ENCODE measurements around the gene PTGES. TPM values are rescaled to one million over a fixed set of nuclear protein-coding genes. Genes with fewer than 3 reads are reported as not detected.
"Not testable (repeated sequence)": the region's sequence is repeated elsewhere in the genome, so short reads cannot be mapped to it uniquely, and the experiment has no call there.

Gene PTGES
- 0.09 TPM in 1 of 2 replicates, not detected in the other for total RNA-seq

- intact Hi-C loops (cut with micrococcal nuclease): no loop called here
Measured at GRCh38 chr9:129752900-129753729, at the start of gene PTGES. PTGES (minus strand) TSS chr9:129753042; CDS start chr9:129753012, 30 bp downstream.

- intact Hi-C loops (cut with micrococcal nuclease): loop anchor here (5.0 kb wide), 1 partner anchor 159 kb away; the partner anchor contains the start of gene ASB6
Measured at GRCh38 chr9:129801504-129801903, 48.7 kb upstream of the PTGES start.

- intact Hi-C loops (cut with micrococcal nuclease): no loop called here
Measured at GRCh38 chr9:129798973-129799372, 46.1 kb upstream of the PTGES start.

GRCh38 chr9:129796029-129796428, 43.2 kb upstream of the PTGES start:
- intact Hi-C loops (cut with micrococcal nuclease): not testable (repeated sequence)

GRCh38 chr9:129794549-129794948, 41.7 kb upstream of the PTGES start:
- intact Hi-C loops (cut with micrococcal nuclease): no loop called here

GRCh38 chr9:129786481-129786880, 33.6 kb upstream of the PTGES start:
- intact Hi-C loops (cut with micrococcal nuclease): no loop called here

- intact Hi-C loops (cut with micrococcal nuclease): loop anchor here (2.0 kb wide), 1 partner anchor 655 kb away; no protein-coding TSS in a partner anchor
Measured at GRCh38 chr9:129785866-129786265, 33.0 kb upstream of the PTGES start.

- intact Hi-C loops (cut with micrococcal nuclease): loop anchor here (2.0 kb wide), 1 partner anchor 654 kb away; no protein-coding TSS in a partner anchor
Measured at GRCh38 chr9:129784970-129785369, 32.1 kb upstream of the PTGES start.

- intact Hi-C loops (cut with micrococcal nuclease): loop anchor here (1.0 to 2.0 kb wide), 4 partner anchors 46 to 653 kb away; partner anchors contain the start of gene ASB6
Measured at GRCh38 chr9:129783516-129784361, 30.9 kb upstream of the PTGES start.

- intact Hi-C loops (cut with micrococcal nuclease): no loop called here
Measured at GRCh38 chr9:129781981-129782380, 29.1 kb upstream of the PTGES start.

- intact Hi-C loops (cut with micrococcal nuclease): no loop called here
Measured at GRCh38 chr9:129781131-129781530, 28.3 kb upstream of the PTGES start.

- intact Hi-C loops (cut with micrococcal nuclease): no loop called here
Measured at GRCh38 chr9:129779560-129780190, 26.8 kb upstream of the PTGES start.

- intact Hi-C loops (cut with micrococcal nuclease): no loop called here
Measured at GRCh38 chr9:129778469-129778868, 25.6 kb upstream of the PTGES start.

GRCh38 chr9:129777769-129778130, 24.9 kb upstream of the PTGES start:
- intact Hi-C loops (cut with micrococcal nuclease): no loop called here

GRCh38 chr9:129776938-129777768, 24.3 kb upstream of the PTGES start:
- intact Hi-C loops (cut with micrococcal nuclease): no loop called here

- intact Hi-C loops (cut with micrococcal nuclease): no loop called here
Measured at GRCh38 chr9:129776566-129776937, 23.7 kb upstream of the PTGES start.

GRCh38 chr9:129776096-129776495, 23.3 kb upstream of the PTGES start:
- intact Hi-C loops (cut with micrococcal nuclease): not testable (repeated sequence)

- intact Hi-C loops (cut with micrococcal nuclease): no loop called here
Measured at GRCh38 chr9:129775448-129775798, 22.6 kb upstream of the PTGES start.

- intact Hi-C loops (cut with micrococcal nuclease): no loop called here
Measured at GRCh38 chr9:129774791-129775447, 22.1 kb upstream of the PTGES start.
